GM23338 (cell line): ENCODE results near the gene BRME1.

Experiments
- CREB1 ChIP-seq: fragments of 250-450 bp; sonication (Bioruptor Pico); IDR thresholded peaks from 2 replicates; pipeline ENCODE4 v1.5.0; 2020; ENCODE audit warnings: low read depth, mild to moderate bottlenecking, moderate library complexity
- EZH2 ChIP-seq: fragments of 200-600 bp; sonication (generic); IDR thresholded peaks from one replicate; pipeline ENCODE4 v1.8.0; 2017; ENCODE audit warnings: antibody characterized with exemption, mild to moderate bottlenecking, low read depth; ENCODE audit not compliant: unreplicated experiment
- EZH2phosphoT487 ChIP-seq: fragments of 200-600 bp; sonication (generic); IDR thresholded peaks from one replicate; pipeline ENCODE4 v1.8.1; 2018; ENCODE audit warnings: antibody characterized with exemption; ENCODE audit not compliant: unreplicated experiment
- JUNB ChIP-seq: IDR thresholded peaks from one replicate; pipeline ENCODE4 v1.6.1; 2016; ENCODE audit warnings: antibody characterized with exemption; ENCODE audit not compliant: unreplicated experiment
- NANOG ChIP-seq: IDR thresholded peaks from 2 replicates; pipeline ENCODE4 v1.6.1; 2016; ENCODE audit warnings: antibody characterized with exemption, borderline replicate concordance
- POLR2AphosphoS5 ChIP-seq: IDR thresholded peaks from 2 replicates; pipeline ENCODE4 v1.6.1; 2016; ENCODE audit warnings: antibody characterized with exemption, low read depth
- ZNF331 ChIP-seq: fragments of 250-450 bp; sonication (Bioruptor Pico); IDR thresholded peaks from 2 replicates; pipeline ENCODE4 v1.5.0; 2020; ENCODE audit warnings: low read depth, mild to moderate bottlenecking, moderate library complexity
- TF ChIP-seq, protein P1 (sequence below), 2 experiments: fragments of 200-600 bp in 1 of 2; sonication (generic) in 1 of 2; conservative IDR thresholded peaks; 2 replicates each; pipeline versions ENCODE4 v1.5.1 to v1.6.1; 2016 to 2017; ENCODE audit warnings: antibody characterized with exemption in 2 of 2, low read depth in 2 of 2, mild to moderate bottlenecking in 2 of 2, moderate library complexity in 1 of 2
- TF ChIP-seq, protein P2 (sequence below): IDR thresholded peaks from one replicate; pipeline ENCODE4 v1.6.1; 2018; ENCODE audit warnings: antibody characterized with exemption; ENCODE audit not compliant: unreplicated experiment
- TF ChIP-seq, protein P3 (sequence below): IDR thresholded peaks from 2 replicates; pipeline ENCODE4 v1.6.1; 2016; ENCODE audit warnings: antibody characterized with exemption

DNA sequence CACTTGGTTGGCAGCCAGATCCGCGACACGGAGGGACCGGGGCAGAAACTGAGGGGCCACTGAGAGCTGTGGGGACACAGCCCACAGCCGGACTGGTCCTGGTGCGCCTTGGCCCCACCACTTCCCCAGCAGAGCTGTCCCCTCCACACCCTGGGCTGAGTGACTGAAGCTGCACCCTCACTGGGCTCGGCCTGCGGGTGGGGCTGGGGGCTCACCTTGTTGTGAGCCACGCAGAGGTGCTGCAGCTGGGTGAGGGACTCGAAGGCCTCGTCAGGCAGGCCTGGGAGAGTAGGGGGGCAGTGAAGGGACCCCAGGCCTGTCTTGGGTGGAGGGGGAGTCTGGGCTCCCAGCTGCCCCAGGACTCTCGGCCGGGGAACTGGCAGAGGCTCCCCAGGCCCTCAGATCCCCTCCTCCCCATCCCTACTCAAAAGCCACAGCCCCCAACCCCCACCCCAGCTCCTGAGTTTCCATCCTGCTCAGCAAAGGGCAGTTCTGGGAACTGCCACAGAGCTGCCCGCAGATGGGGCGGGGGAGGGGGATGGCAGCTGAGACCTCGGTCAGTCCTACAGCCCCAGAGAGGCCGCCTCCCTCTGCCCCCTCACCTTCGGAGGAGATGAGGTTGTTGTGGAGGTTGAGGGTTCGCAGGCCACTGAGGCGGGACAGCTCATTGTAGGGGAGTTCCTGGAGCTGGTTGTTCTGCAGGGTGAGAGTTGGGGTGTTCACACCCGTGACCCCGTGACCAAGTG lies 30.0 kb upstream of the BRME1 start:
- TF ChIP-seq, protein P1, sequence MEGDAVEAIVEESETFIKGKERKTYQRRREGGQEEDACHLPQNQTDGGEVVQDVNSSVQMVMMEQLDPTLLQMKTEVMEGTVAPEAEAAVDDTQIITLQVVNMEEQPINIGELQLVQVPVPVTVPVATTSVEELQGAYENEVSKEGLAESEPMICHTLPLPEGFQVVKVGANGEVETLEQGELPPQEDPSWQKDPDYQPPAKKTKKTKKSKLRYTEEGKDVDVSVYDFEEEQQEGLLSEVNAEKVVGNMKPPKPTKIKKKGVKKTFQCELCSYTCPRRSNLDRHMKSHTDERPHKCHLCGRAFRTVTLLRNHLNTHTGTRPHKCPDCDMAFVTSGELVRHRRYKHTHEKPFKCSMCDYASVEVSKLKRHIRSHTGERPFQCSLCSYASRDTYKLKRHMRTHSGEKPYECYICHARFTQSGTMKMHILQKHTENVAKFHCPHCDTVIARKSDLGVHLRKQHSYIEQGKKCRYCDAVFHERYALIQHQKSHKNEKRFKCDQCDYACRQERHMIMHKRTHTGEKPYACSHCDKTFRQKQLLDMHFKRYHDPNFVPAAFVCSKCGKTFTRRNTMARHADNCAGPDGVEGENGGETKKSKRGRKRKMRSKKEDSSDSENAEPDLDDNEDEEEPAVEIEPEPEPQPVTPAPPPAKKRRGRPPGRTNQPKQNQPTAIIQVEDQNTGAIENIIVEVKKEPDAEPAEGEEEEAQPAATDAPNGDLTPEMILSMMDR (conservative IDR thresholded peaks at IDR 0.05; ENCODE audit: low read depth in 2 of 2) = no peak
- TF ChIP-seq POLR2AphosphoS5 (no peak), EZH2 (no peak), EZH2phosphoT487 (no peak), CREB1 (CRISPR knock-in tag) (no peak), JUNB (no peak), ZNF331 (no peak), NANOG (no peak)
- TF ChIP-seq, protein P2, sequence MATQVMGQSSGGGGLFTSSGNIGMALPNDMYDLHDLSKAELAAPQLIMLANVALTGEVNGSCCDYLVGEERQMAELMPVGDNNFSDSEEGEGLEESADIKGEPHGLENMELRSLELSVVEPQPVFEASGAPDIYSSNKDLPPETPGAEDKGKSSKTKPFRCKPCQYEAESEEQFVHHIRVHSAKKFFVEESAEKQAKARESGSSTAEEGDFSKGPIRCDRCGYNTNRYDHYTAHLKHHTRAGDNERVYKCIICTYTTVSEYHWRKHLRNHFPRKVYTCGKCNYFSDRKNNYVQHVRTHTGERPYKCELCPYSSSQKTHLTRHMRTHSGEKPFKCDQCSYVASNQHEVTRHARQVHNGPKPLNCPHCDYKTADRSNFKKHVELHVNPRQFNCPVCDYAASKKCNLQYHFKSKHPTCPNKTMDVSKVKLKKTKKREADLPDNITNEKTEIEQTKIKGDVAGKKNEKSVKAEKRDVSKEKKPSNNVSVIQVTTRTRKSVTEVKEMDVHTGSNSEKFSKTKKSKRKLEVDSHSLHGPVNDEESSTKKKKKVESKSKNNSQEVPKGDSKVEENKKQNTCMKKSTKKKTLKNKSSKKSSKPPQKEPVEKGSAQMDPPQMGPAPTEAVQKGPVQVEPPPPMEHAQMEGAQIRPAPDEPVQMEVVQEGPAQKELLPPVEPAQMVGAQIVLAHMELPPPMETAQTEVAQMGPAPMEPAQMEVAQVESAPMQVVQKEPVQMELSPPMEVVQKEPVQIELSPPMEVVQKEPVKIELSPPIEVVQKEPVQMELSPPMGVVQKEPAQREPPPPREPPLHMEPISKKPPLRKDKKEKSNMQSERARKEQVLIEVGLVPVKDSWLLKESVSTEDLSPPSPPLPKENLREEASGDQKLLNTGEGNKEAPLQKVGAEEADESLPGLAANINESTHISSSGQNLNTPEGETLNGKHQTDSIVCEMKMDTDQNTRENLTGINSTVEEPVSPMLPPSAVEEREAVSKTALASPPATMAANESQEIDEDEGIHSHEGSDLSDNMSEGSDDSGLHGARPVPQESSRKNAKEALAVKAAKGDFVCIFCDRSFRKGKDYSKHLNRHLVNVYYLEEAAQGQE = no peak
- TF ChIP-seq, protein P3, sequence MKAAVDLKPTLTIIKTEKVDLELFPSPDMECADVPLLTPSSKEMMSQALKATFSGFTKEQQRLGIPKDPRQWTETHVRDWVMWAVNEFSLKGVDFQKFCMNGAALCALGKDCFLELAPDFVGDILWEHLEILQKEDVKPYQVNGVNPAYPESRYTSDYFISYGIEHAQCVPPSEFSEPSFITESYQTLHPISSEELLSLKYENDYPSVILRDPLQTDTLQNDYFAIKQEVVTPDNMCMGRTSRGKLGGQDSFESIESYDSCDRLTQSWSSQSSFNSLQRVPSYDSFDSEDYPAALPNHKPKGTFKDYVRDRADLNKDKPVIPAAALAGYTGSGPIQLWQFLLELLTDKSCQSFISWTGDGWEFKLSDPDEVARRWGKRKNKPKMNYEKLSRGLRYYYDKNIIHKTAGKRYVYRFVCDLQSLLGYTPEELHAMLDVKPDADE = no peak
